ENCODE measurements around the gene ABCA2. TPM values are rescaled to one million over a fixed set of nuclear protein-coding genes. Genes with fewer than 3 reads are reported as not detected.
A peak's percentile ranks its signal among the peaks of the same experiment; 100 is the strongest.
"Not testable (repeated sequence)": the region's sequence is repeated elsewhere in the genome, so short reads cannot be mapped to it uniquely, and the experiment has no call there.

The ABCA2 gene
- total and polyA plus RNA-seq, 2 experiments from 2014 or later = 30.5 to 56.7 TPM

DNA sequence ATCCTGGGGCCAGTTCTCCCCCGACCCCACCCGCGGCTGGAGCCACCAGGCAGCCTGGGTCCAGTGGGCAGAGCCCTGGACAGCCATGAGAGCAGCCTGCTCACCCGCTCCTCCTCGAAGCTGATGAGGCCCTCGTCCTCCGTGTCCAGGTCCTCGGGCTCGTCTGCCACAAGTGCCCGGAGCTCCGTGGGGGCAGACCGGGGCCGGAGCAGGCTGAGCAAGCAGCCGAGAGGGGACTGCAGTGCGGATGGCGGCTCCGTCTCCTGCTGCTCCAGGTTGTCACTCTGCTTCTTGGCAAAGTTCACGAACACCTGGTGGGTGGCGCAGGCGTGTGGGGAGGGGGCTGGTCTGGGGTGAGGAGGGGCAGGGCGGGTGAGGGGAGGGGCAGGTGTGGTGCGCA, 19.7 kb downstream of the ABCA2 start:
- no peaks in the 10 kb centered on the region for H3K9me3 ChIP-seq (ENCODE audit: low read depth)
- no peaks in the 10 kb centered on the region for H3K27me3 ChIP-seq
- H3K4me3 ChIP-seq = no peak overlapping the region
- no peak overlapping the region for H3K27ac ChIP-seq
- H3K4me1 ChIP-seq (ENCODE audit: low read depth) = no peaks in the 10 kb centered on the region
- TF ChIP-seq, protein P1, sequence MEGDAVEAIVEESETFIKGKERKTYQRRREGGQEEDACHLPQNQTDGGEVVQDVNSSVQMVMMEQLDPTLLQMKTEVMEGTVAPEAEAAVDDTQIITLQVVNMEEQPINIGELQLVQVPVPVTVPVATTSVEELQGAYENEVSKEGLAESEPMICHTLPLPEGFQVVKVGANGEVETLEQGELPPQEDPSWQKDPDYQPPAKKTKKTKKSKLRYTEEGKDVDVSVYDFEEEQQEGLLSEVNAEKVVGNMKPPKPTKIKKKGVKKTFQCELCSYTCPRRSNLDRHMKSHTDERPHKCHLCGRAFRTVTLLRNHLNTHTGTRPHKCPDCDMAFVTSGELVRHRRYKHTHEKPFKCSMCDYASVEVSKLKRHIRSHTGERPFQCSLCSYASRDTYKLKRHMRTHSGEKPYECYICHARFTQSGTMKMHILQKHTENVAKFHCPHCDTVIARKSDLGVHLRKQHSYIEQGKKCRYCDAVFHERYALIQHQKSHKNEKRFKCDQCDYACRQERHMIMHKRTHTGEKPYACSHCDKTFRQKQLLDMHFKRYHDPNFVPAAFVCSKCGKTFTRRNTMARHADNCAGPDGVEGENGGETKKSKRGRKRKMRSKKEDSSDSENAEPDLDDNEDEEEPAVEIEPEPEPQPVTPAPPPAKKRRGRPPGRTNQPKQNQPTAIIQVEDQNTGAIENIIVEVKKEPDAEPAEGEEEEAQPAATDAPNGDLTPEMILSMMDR (IDR thresholded peaks at IDR 0.05; ENCODE audit: low read depth, low read length) = no peak
- no peak for DNase-seq (ENCODE audit: low read depth in 1 of 2, low spot score in 1 of 2)
- peaks cover 3% of the 10 kb centered on the region for H3K36me3 ChIP-seq

DNA sequence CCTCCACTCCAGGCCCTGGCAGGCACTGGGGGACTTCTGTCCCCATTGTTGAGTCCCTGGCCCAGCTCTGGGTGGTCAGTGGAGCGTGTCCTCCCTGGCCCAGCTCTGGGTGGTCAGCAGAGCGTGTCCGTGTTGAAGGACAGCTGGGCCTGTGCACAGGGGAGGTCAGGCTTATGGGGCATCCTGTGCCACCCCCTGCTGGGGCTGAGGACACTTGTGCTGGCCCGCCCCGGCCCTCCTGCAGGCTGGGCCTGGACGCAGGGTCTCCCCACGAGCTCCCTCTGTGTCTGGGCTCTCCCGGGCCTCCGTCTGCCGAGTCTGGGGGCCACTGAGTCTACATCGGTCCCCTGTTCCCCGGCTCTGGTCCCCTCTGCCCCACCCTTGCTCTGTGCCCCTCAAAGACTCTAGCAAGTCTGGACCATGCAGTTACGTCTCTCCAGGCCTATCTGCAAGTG, 20.2 kb downstream of the ABCA2 start:
- H3K27me3 ChIP-seq = no peaks in the 10 kb centered on the region
- H3K4me1 ChIP-seq (ENCODE audit: low read depth) = no peaks in the 10 kb centered on the region
- DNase-seq (ENCODE audit: low read depth in 1 of 2, low spot score in 1 of 2) = no peak
- TF ChIP-seq, protein P1 (IDR thresholded peaks at IDR 0.05; ENCODE audit: low read depth, low read length) = no peak
- H3K4me3 ChIP-seq = no peak overlapping the region
- no peaks in the 10 kb centered on the region for H3K9me3 ChIP-seq (ENCODE audit: low read depth)
- no peak overlapping the region for H3K27ac ChIP-seq
- peaks cover 3% of the 10 kb centered on the region for H3K36me3 ChIP-seq

DNA sequence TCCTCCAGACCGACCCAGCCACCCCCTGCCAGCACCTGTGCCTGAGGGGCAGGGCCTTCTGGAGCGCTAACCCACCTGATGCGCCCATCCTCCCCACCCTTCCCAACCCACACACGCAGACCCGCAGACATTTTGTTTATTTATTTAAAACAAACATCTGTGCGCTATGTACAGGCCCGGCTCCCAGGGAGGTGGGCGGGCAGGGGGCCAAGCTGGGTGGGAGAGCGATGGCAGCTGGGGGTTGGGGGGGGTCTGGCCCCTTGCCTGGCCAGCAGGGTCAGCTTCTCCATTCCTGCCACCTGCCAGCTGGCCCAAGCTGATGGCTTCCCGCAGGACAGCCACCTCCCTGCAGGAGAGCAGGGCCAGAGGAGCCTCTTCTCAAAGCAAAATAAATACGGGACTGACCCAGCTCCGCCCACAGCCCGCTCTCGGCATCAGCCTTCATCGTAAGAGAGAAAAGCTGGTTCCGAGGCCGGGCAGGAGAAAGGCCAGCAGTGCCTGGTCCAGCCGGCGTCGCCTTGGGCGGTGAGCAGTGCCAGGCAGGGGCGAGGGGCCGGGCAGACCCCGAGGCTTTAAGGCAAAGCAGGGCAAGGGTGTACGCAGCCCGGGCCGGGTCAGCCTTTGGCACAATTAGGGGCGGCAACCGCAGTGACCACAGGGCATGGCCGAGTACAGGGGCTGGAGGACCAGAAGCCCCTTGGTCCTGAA, 20.8 kb downstream of the ABCA2 start:
- H3K36me3 ChIP-seq = peaks cover 1% of the 10 kb centered on the region
- no peak overlapping the region for H3K27ac ChIP-seq
- no peak for DNase-seq (ENCODE audit: low read depth in 1 of 2, low spot score in 1 of 2)
- H3K9me3 ChIP-seq (ENCODE audit: low read depth) = no peaks in the 10 kb centered on the region
- TF ChIP-seq, protein P1 (IDR thresholded peaks at IDR 0.05; ENCODE audit: low read depth, low read length) = no peak
- H3K4me3 ChIP-seq = no peak overlapping the region
- no peaks in the 10 kb centered on the region for H3K27me3 ChIP-seq
- no peaks in the 10 kb centered on the region for H3K4me1 ChIP-seq (ENCODE audit: low read depth)

DNA sequence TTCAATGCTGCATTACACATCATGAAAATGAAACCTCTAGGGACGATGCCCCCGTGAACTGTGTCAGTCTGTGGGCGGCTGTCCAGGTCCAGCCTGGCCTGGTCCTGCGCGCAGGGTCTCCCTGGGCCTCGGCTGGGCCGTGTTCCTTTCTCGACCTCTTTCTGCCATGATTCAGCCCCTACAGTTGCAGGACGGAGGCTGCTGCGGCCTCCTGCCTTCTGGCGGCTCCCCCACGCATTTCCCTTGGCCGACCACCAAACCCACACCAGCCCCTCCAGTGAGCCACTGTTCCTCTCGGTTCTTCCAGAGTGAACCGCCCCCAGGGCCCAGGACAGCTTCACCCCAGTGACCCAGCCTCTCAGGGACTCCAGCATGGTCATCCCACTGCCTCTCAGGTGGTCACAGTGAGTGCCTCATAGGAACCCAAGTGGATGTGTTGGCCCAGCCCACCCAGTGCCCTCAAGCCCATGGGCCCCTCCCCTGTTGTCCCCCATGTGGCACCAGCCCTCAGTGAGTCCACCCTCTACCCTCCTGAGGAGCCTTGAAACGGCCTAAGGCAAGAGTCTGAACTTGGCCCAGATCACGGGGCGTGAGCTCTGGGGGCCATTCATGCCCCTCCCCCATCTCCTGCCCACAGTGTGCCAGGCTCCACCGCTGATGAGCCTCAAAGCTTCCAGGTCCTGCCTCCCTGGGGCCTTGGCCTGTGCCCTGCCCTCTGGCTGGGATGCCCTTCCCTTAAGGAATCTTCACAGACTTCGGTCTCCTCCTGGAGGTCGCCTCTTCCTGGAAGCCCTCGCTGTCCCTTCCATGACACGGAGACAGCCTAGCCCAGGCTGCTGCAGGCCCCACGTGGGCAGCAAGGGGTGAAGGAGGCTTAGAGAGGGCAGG, 21.7 kb downstream of the ABCA2 start:
- no peaks in the 10 kb centered on the region for H3K4me1 ChIP-seq (ENCODE audit: low read depth)
- H3K36me3 ChIP-seq = no peaks in the 10 kb centered on the region
- peak in 1 of 2 donors; percentile 73 for DNase-seq (ENCODE audit: low read depth in 1 of 2, low spot score in 1 of 2)
- TF ChIP-seq, protein P1 (IDR thresholded peaks at IDR 0.05; ENCODE audit: low read depth, low read length) = no peak
- H3K27ac ChIP-seq = no peak overlapping the region
- H3K27me3 ChIP-seq = no peaks in the 10 kb centered on the region
- no peaks in the 10 kb centered on the region for H3K9me3 ChIP-seq (ENCODE audit: low read depth)
- no peak overlapping the region for H3K4me3 ChIP-seq

DNA sequence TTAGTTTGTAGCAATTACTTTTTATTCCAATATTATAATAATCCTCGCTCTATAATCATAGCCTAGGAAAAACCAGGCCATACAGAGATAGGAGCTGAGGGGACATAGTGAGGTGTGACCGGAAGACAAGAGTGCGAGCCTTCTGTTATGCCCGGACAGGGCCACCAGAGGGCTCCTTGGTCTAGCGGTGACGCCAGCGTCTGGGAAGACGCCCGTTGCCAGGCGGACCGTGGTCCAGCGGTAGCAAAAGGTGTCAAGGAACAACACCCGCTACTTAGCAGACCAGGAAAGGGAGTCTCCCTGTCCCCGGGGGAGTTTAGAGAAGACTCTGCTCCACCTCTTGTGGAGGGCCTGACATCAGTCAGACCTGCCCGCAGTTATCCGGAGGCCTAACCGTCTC, 23.8 kb downstream of the ABCA2 start:
- H3K27ac ChIP-seq; H3K4me3 ChIP-seq; H3K9me3 ChIP-seq (ENCODE audit: low read depth); H3K4me1 ChIP-seq (ENCODE audit: low read depth); H3K36me3 ChIP-seq; DNase-seq (ENCODE audit: low read depth in 1 of 2, low spot score in 1 of 2); H3K27me3 ChIP-seq: not testable (repeated sequence)
- TF ChIP-seq, protein P1 (IDR thresholded peaks at IDR 0.05; ENCODE audit: low read depth, low read length) = peak; percentile 44

Data from cardiac muscle cell (in vitro differentiated cells and primary cell).